ENCODE results near the gene HTT.

DNA sequence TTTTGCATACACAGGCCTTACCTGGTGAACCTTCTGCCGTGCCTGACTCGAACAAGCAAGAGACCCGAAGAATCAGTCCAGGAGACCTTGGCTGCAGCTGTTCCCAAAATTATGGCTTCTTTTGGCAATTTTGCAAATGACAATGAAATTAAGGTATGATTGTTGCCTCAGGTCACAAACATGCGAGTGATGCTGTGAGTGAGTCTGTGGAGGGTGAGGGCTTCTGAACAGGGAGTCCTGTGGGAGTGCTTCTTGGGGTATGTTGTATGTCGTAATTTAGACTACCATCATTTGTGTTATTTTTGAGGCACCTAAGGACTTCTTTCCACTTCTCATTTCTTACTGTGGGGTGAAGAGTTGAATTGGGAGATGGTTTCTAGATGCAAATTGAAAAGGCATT, 32.8 kb downstream of the HTT start:
- TF ChIP-seq, protein P1, sequence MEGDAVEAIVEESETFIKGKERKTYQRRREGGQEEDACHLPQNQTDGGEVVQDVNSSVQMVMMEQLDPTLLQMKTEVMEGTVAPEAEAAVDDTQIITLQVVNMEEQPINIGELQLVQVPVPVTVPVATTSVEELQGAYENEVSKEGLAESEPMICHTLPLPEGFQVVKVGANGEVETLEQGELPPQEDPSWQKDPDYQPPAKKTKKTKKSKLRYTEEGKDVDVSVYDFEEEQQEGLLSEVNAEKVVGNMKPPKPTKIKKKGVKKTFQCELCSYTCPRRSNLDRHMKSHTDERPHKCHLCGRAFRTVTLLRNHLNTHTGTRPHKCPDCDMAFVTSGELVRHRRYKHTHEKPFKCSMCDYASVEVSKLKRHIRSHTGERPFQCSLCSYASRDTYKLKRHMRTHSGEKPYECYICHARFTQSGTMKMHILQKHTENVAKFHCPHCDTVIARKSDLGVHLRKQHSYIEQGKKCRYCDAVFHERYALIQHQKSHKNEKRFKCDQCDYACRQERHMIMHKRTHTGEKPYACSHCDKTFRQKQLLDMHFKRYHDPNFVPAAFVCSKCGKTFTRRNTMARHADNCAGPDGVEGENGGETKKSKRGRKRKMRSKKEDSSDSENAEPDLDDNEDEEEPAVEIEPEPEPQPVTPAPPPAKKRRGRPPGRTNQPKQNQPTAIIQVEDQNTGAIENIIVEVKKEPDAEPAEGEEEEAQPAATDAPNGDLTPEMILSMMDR (conservative IDR thresholded peaks at IDR 0.05; ENCODE audit: low read length) = no peak
- TF ChIP-seq EZH2phosphoT487 (IDR thresholded peaks at IDR 0.05; ENCODE audit: borderline replicate concordance) = no peak

Data from Loucy (cell line).